AG04450 (cell line): ENCODE results near the gene RPTOR. TPM values are rescaled to one million over a fixed set of nuclear protein-coding genes. Genes with fewer than 3 reads are reported as not detected.

ENCODE experiments used
- CTCF ChIA-PET: fragments of 300-600, 350-600 bp; formaldehyde crosslinking; extraction: SDS; loops from one replicate; lab custom pipeline; 2022; ENCODE audit warnings: antibody characterized with exemption, inconsistent platforms; lab: Charles Lee
- POLR2A ChIA-PET: fragments of 350-600 bp; formaldehyde crosslinking; extraction: SDS; loops from one replicate; lab custom pipeline; 2021; ENCODE audit warnings: antibody characterized with exemption, inconsistent platforms; lab: Yijun Ruan, JAX
- DNase-seq: peaks from one replicate; pipeline ENCODE4 v3.0.0-alpha.2; 2011; ENCODE audit warnings: low read depth, low spot score
- H3K27ac ChIP-seq: one replicate; pipeline ENCODE4 v1.5.1; 2012; ENCODE audit warnings: low read depth, low read length, control low read depth
- H3K27me3 ChIP-seq: one replicate; pipeline ENCODE4 v1.6.0; 2012; ENCODE audit warnings: low read length; ENCODE audit not compliant: control insufficient read depth, insufficient read depth
- H3K4me3 ChIP-seq: 2 replicates; pipeline ENCODE4 v1.5.1; 2011; ENCODE audit warnings: mild to moderate bottlenecking, low read depth, low read length, control low read depth
- H3K9me3 ChIP-seq: 2 replicates; pipeline ENCODE4 v1.5.1; 2012; ENCODE audit warnings: low read length; ENCODE audit not compliant: control insufficient read depth, insufficient read depth
- CTCF ChIP-seq: IDR thresholded peaks from 2 replicates; pipeline ENCODE4 v1.5.1; 2011; ENCODE audit warnings: low read depth, low read length, control low read depth, inconsistent platforms
- polyA plus RNA-seq: library from polyadenylated mRNA; depleted of rRNA; stranded (reverse); fragments of >200 nt; gene quantifications from 2 replicates; pipeline ENCODE4 v1.2.3, GENCODE V29; 2011

The RPTOR gene
- polyA plus RNA-seq, 1 experiment = 6.2 TPM

DNA sequence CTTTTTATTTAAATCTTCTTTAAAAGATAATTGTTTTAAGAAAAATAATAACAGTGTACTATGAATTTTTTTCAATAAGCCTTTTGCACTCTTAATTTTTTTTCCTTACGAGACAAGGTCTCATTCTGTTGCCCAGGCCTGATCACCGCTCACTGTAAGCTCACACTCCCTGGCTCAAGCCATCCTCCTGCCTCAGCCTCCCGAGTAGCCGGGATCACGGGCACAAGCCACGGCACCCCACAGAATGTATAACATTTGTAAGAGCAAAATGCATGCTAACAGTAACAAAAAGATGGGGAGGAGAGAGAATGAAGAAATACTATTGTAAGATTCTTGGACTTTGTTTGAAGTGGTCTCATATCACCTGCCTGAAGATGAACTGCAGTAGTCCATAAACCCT is 320.1 kb downstream of the RPTOR start:
- ChIA-PET POLR2A (no interaction called here), CTCF (no interaction called here)
- TF ChIP-seq CTCF = no peak
- no peak for DNase-seq
- Histone ChIP-seq H3K4me3 (no peak overlapping the region), H3K9me3 (peaks cover 11% of the 10 kb centered on the region), H3K27me3 (no peaks in the 10 kb centered on the region), H3K27ac (no peak overlapping the region)

GRCh38 chr17:80866050-80866793 is 321.6 kb downstream of the RPTOR start:
- Histone ChIP-seq H3K9me3 (peaks cover 11% of the 10 kb centered on the region), H3K27ac (no peak overlapping the region), H3K4me3 (no peak overlapping the region), H3K27me3 (no peaks in the 10 kb centered on the region)
- CTCF ChIA-PET = interaction anchor here (1.0 to 1.5 kb wide), 7 partner anchors 10 to 76 kb away, joined by 3 to 6 read pairs (median 3); no protein-coding TSS in a partner anchor
- peak; percentile 88 for TF ChIP-seq CTCF
- POLR2A ChIA-PET = no interaction called here
- peak; percentile 24 for DNase-seq

DNA sequence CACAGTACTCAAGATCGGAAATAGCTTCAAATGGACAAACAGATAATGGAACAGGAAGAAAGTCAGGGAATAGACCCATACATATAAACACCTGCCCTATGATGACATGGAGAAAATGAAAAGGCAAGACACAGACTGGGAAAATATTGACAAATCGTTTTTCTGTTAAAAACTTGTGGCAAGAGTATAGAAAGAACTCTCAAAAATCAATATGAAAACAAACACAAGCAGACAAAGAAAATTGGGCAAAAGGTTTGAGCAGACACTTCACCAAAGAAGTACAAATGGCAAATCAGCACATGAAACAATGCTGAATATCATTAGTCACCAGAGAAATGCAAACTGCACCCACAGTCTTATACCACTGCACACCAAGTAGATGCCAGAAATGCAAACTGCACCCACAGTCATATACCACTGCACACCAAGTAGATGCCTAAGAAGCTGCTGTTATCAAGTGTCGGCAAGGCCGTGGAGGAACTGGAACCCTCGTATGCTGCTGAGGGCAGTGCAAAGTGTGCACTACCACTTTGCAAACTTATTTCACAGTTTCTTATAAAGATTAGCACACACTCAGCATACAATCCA is 323.5 kb downstream of the RPTOR start:
- Histone ChIP-seq H3K4me3 (no peak overlapping the region), H3K27ac (no peak overlapping the region), H3K27me3 (no peaks in the 10 kb centered on the region), H3K9me3 (peaks cover 3% of the 10 kb centered on the region; the same call in 1 of the 2 replicates)
- DNase-seq = no peak
- no peak for TF ChIP-seq CTCF
- POLR2A ChIA-PET = no interaction called here
- CTCF ChIA-PET = interaction anchor here (0.9 kb wide), 1 partner anchor 12 kb away, joined by 3 read pairs; no protein-coding TSS in a partner anchor

DNA sequence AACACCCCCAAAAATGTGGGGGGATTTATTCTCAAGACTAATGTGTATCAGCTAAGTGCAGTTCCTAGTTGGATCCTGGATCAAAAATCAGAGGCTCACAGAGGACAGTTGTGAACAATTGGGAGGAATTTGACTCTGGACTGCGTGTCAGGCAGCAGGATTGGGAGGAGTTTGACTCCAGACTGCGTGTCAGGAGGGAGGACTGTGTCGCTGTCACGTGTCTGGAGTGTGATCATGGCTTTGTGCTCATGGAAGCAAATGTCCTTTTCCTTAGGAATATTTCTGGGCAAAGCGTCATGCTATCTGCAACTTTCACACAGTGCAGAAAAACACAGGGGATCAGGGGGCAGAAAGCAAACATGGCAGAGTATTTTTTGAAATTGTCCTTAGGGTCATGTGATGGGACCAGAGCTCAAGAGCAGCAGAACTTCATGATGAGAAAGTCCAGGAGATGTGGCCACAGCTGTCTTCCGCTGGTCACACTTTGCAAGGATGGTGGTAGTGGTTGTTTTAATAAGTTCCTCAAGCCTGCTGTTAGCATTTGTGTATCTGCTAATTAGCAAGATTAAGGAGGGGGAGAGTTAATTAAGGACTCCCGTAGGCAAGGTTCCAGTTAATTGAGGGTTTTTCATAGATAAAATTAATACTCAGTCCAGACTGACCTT is 325.0 kb downstream of the RPTOR start:
- no peaks in the 10 kb centered on the region for H3K27me3 ChIP-seq
- no peak for TF ChIP-seq CTCF
- H3K4me3 ChIP-seq = no peak overlapping the region
- POLR2A ChIA-PET = no interaction called here
- H3K9me3 ChIP-seq = no peaks in the 10 kb centered on the region; the same call in 1 of the 2 replicates
- no peak overlapping the region for H3K27ac ChIP-seq
- DNase-seq = no peak
- CTCF ChIA-PET = no interaction called here

GRCh38 chr17:80870401-80870800 is 325.8 kb downstream of the RPTOR start:
- no peak overlapping the region for H3K27ac ChIP-seq
- TF ChIP-seq CTCF = no peak
- H3K4me3 ChIP-seq = no peak overlapping the region
- CTCF ChIA-PET = no interaction called here
- POLR2A ChIA-PET = no interaction called here
- no peak for DNase-seq
- H3K9me3 ChIP-seq = no peaks in the 10 kb centered on the region; the same call in 1 of the 2 replicates
- H3K27me3 ChIP-seq = no peaks in the 10 kb centered on the region
